COR-L47 (cell line): ENCODE results near the gene MGAT5.

ENCODE experiments used
- DNase-seq: peaks from one replicate; lab custom pipeline; 2025; lab: John Stamatoyannopoulos, UW

Gene MGAT5

GRCh38 chr2:134231965-134232340, 21.9 kb upstream of the MGAT5 start:
- DNase-seq, result no peak

- no peak for DNase-seq
Observed at GRCh38 chr2:134232461-134232860, 21.4 kb upstream of the MGAT5 start.

DNA sequence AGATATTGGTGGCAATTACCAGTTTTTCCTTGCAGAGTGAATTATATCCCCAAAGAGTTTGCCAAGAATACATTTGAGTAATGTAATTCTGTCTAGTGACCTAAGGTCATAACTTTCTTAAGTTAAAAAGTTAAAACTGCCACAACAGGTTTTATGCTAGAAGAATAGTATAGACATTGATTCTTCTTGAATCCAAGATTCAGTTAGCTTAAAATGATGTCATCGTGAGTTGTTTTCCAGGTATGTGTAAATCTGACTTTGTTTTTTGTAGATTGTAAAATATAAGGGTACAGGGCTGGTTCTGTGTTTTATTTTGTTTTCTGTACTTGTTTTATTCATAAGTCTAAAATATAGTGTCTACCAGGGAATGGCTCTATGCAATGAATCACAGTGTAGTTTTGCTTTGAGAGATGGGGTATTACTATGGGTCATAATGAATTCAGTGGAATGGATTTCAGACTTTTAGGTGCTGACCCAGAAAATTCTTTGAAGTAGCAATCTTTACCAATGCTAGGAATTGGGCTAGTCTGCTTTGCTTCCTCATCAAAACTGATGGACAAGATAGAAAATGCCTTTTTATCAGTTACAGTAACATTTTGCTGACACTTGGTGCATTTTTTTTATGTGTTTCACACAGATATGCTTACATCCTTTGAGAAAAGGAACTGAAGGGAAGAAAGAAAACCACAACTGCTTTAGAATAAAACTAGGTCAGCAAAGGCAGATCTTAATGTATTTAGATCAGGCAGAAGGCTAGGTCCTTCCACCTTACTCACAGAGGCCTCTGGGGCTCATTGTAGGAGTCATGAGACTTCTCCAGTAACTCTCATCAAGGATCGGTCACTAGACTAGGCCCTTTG, 20.8 kb upstream of the MGAT5 start:
- no peak for DNase-seq

- no peak for DNase-seq
Observed at GRCh38 chr2:134233728-134234136, 20.1 kb upstream of the MGAT5 start.

- peak; percentile 38 for DNase-seq
Observed at GRCh38 chr2:134234535-134234934, 19.3 kb upstream of the MGAT5 start.

DNA sequence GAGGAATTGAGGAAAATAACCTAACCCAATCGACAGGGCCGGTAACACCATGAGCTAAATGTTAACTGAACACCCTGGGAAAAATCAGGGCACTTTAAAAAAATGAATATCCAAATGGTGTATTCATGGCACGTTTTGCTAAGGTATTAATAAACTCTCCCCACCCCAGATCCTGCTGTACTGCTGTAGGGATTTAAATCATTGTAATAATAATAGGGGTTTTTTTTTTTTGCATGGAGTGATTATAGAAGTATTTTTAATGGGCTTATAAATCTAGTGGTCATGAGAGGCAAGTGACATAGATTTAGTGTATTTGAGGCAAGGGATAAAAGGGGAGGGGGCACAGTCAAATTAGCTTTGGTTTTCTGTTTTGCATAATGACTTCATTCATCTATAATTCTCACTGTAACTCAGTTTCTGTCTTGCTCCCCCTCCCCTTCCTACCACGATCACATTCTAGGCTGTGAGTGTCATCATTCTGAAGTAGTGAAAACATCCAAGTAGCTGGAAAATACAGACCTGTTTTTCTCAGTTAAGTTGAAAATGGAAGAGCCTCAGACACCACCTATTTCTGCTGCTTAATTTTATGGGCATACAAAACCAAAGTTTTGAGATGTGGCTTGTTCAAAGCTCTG, 18.2 kb upstream of the MGAT5 start:
- no peak for DNase-seq

GRCh38 chr2:134238371-134238770, 15.5 kb upstream of the MGAT5 start:
- no peak for DNase-seq

- no peak for DNase-seq
Observed at GRCh38 chr2:134240061-134240460, 13.8 kb upstream of the MGAT5 start.

- no peak for DNase-seq
Observed at GRCh38 chr2:134241911-134242310, 12.0 kb upstream of the MGAT5 start.

- DNase-seq, result no peak
Observed at GRCh38 chr2:134243244-134243643, 10.6 kb upstream of the MGAT5 start.

GRCh38 chr2:134244086-134244485, 9.8 kb upstream of the MGAT5 start:
- DNase-seq, result peak; percentile 23

DNA sequence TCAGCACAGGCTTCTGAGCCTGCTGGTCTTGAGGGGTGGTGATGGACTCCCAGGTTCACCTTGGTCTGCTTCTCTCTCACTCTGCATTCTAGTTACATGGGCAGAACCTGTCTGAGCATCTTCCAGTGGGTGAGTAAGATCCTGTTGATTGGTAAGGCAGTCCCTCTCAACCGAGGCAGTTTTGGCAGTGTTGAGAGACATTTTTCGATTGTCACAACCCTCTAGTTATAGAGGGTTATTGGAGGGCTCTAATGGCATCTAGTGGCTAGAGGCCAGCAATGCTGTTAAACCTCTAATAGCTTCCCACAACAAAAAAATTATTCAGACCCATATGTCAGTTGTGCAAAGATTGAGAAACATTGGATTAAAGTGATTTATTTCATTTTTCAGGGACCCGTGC, 9.3 kb upstream of the MGAT5 start:
- no peak for DNase-seq

DNA sequence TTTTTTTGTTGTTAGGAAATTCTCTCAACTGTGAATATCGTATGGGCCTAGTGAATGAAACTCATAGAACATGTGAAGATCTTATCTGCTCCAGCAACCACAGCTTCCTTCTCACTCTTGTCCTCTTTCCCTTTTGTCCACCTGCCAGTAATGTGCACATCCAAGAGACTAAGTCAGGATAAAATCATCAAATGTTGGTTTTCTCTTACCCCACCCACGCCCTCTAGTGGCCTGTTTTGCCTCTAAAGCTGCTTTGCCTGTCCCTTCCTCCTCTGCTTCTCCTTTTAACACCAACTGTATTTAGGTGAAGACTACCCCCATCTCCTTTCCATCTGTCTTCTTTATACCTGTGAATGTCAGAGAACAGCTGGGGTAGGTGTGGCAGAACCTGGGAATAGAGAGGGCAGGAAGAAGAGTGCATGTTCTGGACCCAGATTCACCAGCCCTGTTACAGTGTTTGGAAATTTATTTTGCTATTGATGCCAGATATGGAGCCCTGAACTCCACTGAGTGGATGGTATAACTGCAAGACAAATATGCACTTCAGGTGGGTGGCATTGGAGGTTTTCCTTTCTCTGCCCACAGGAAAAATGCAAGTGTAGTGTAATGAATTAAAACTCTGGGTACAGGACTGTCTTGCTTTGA, 8.4 kb upstream of the MGAT5 start:
- DNase-seq, result peak; percentile 80

GRCh38 chr2:134246154-134246874, 7.6 kb upstream of the MGAT5 start:
- DNase-seq, result peak; percentile 69

- DNase-seq, result no peak
Observed at GRCh38 chr2:134247679-134248078, 6.2 kb upstream of the MGAT5 start.

DNA sequence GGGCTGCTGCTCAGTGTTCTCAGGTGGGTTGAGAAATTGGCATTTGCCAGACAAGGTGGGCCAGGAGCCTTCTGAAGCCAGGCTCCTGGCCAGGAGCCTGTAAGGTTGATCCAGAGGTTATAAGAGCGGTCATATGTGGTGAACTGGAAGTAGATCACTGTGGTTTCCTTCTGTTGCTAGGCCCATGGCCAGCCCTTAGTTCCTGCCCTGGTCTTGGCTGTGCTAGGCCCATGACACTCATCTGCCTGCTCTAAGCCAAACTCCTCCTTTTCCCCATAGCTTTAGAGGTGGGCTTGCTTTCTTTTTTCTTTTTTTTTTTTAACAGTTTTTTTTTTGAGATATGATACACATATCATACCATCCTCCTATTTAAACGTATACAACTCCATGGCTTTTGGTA, 5.0 kb upstream of the MGAT5 start:
- DNase-seq, result no peak

- no peak for DNase-seq
Observed at GRCh38 chr2:134249755-134250154, 4.1 kb upstream of the MGAT5 start.

DNA sequence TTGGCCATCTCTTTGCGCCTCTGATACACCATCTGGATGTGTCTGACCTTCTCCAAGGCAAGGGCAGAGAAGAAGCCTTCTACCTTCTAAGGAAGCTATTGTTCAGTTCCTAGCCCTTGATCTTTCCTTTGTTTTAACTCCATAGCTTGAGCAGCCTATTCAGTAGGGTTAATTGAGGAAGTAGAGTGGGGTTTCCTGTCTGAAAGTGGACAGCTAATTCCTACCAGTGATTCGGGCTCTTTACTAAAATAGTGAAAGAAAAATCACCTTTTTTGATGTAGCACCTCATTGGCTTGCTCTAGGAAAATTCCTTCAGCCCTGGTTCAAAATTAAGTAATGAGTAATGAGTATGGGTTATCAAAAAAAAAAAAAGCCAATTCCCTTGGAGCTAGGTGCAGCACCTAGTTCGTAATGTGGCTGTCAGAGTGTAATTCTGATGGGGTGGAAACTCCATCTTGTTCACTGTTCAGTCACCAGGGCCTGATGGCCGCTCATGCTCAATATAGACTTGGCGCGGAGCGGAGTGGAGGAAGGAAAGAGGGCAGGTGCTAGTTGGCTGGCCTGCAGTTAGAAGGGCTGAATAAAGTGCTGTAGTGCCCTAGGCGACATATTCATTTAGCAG, 2.9 kb upstream of the MGAT5 start:
- DNase-seq, result no peak

DNA sequence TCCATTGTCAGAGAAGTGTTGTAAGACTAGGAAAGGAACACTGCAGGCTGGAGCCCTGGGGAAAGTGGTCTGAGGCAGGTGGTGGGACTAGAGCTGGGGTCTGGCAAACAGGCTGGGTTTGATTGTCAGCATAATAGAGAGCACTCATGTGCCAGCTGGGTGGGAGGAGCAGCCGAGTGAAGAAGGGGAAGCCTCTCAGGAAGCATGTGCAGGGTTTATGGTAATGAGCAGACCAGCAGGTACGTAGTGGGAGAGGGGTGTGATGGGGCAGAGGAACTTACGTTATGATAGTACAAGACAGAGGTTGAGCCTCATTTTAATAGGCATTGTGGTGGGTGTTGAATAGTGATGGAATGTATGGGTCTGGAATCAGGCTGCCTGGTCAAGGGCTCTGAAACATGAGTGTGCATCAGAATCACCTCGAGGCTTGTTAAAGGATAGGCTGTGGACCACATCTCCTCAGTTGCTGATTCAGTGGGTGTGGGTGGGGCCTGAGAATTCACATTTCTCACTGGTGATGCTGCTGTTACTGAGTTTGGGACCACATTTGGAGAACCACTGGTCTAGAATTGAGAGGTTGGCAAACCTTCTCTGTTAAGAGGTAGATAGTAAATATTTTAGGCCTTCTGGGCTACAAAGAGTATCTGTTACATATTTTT, 1.7 kb upstream of the MGAT5 start:
- no peak for DNase-seq

DNA sequence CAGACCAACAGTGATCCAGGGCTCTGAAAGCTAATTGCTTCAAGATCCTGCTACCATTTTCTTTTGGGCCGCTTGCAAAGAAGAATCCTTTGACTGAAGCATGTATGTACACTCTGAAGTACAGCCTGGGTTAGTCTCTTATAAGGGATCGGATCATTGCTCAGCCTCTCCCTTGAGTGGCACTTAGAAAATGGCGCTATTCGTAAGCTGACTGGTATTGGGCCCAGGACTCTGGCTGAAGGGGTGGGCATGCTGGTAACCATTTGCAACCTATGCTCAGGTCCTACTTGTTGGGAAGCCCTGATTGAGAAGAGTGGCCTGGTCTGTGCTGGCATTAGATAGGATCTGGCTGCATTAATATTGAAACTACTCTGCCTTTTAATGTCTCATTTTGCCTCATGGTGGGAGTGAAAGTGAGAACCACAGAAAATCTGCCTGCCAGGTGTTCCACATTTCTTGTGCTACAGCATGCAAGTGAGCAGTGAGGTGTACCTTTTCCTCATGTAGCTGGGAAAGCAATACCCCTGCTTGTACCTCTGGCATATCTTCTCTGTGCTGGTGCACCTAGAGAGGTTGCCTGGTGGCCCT, 661 bp upstream of the MGAT5 start:
- no peak for DNase-seq

DNA sequence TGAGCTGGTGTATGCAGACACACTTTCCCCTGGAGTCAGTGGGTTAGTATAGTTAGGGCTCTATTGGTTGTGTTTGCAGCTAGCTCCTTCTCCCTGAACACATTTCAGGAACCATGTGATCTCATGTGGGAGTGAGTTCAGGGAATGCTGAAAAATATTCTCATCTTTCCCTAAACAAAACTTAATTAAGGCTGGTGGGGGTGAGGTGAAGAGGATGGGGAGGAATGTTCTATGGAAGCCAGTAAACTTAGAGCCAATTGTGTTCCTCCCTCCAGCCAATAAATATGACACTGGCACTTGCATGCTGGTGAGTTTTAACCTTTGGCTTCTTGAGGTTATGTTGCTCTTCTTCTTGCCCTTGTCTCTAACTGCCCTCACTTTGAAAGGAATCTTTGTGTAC, 952 bp downstream of the MGAT5 start:
- DNase-seq, result no peak
